GM21717 (cell line): ENCODE measurements around the gene AK3.

Experiments used
- ATAC-seq: cut with Tn5 transposase; IDR thresholded peaks from one replicate; pipeline ENCODE4 v1.9.1; 2021; ENCODE audit warnings: mild to moderate bottlenecking, moderate library complexity; ENCODE audit not compliant: unreplicated experiment

The AK3 gene

GRCh38 chr9:4750023-4750673 is 9.1 kb upstream of the AK3 start:
- ATAC-seq = no peak

- ATAC-seq = no peak
Measured at GRCh38 chr9:4748612-4749011, 7.6 kb upstream of the AK3 start.

GRCh38 chr9:4746278-4747030 is 5.5 kb upstream of the AK3 start:
- no peak for ATAC-seq

GRCh38 chr9:4743131-4743875 is 2.3 kb upstream of the AK3 start:
- ATAC-seq = no peak

- no peak for ATAC-seq
Measured at GRCh38 chr9:4742246-4742645, 1.2 kb upstream of the AK3 start.

GRCh38 chr9:4741365-4742089 is 525 bp upstream of the AK3 start:
- peak; percentile 10 for ATAC-seq

GRCh38 chr9:4740388-4740637 is 689 bp downstream of the AK3 start:
- no peak for ATAC-seq

- ATAC-seq = no peak
Measured at GRCh38 chr9:4739587-4740387, 1.2 kb downstream of the AK3 start.

GRCh38 chr9:4738866-4739586 is 2.0 kb downstream of the AK3 start:
- ATAC-seq = no peak

- no peak for ATAC-seq
Measured at GRCh38 chr9:4734150-4734549, 6.9 kb downstream of the AK3 start.

- ATAC-seq = no peak
Measured at GRCh38 chr9:4732890-4733289, 8.1 kb downstream of the AK3 start.

GRCh38 chr9:4727593-4727992 is 13.4 kb downstream of the AK3 start:
- ATAC-seq = no peak

- ATAC-seq = no peak
Measured at GRCh38 chr9:4725706-4726442, 15.1 kb downstream of the AK3 start.

- no peak for ATAC-seq
Measured at GRCh38 chr9:4721736-4722135, 19.3 kb downstream of the AK3 start.

- ATAC-seq = no peak
Measured at GRCh38 chr9:4718911-4719310, 22.1 kb downstream of the AK3 start.

GRCh38 chr9:4717815-4718214 is 23.2 kb downstream of the AK3 start:
- ATAC-seq = no peak

GRCh38 chr9:4716163-4716562 is 24.8 kb downstream of the AK3 start:
- no peak for ATAC-seq

GRCh38 chr9:4714266-4715016 is 26.6 kb downstream of the AK3 start:
- ATAC-seq = no peak

GRCh38 chr9:4713849-4714248 is 27.2 kb downstream of the AK3 start:
- ATAC-seq = no peak
